ENCODE measurements around the gene HLA-DPA1. TPM values are rescaled to one million over a fixed set of nuclear protein-coding genes. Genes with fewer than 3 reads are reported as not detected.

The HLA-DPA1 gene
- total and polyA plus RNA-seq, 7 donors = 10.7 to 52.6 (median 13.8) TPM

DNA sequence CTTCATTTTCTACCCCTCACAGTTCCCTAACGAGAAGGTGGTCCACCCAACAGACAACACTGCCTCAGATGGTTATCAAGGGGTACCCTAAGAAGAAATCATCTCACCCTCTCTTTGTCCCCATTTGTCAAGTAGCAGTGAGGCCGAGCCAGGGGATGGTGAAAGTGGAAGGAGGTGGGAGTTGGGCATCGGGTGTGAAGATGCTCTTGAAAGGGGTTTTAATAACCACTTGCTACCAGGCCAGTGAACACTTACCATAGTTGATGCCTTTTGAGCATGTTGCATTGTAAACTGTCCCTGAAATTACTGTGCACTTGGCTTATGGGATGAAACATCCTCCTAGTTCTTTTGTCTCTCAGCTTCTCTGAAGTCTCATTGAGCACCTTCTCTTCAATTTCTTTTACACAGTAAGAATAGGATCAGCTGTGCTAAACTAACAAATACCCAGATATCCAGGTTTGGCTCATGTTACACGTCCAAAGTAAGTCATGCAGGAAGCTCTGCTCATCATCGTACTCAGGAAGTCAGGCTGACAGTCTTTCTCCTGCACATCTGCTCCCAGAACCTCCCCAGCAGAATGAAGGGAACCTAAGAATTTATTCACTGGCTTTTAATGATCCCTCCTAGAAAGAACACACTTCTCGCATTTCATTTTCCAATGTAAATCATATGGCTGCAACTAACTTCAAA is 15.6 kb upstream of the HLA-DPA1 start:
- no peak for ATAC-seq
- no peak for DNase-seq
- H3K27ac ChIP-seq = no peak overlapping the region
- intact Hi-C loops (cut with DNase I) = no loop called here
- no peak overlapping the region for H3K4me3 ChIP-seq
- TF ChIP-seq, protein P1, sequence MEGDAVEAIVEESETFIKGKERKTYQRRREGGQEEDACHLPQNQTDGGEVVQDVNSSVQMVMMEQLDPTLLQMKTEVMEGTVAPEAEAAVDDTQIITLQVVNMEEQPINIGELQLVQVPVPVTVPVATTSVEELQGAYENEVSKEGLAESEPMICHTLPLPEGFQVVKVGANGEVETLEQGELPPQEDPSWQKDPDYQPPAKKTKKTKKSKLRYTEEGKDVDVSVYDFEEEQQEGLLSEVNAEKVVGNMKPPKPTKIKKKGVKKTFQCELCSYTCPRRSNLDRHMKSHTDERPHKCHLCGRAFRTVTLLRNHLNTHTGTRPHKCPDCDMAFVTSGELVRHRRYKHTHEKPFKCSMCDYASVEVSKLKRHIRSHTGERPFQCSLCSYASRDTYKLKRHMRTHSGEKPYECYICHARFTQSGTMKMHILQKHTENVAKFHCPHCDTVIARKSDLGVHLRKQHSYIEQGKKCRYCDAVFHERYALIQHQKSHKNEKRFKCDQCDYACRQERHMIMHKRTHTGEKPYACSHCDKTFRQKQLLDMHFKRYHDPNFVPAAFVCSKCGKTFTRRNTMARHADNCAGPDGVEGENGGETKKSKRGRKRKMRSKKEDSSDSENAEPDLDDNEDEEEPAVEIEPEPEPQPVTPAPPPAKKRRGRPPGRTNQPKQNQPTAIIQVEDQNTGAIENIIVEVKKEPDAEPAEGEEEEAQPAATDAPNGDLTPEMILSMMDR (IDR thresholded peaks at IDR 0.05) = no peak
- no peaks in the 10 kb centered on the region for H3K4me1 ChIP-seq
- 41 to 51% (median 50%) methylated on average over 5 to 6 of the region's 6 CpGs for WGBS, 3 donors
- peaks cover 0 to 12% of the 10 kb centered on the region in 2 donors for H3K36me3 ChIP-seq (ENCODE audit: insufficient read depth in 1 of 2, low read depth in 1 of 2)
- peaks cover 0 to 5% (median 0%) of the 10 kb centered on the region in 3 donors for H3K27me3 ChIP-seq (ENCODE audit: insufficient read depth in 3 of 3, low read length in 2 of 3)
- no peaks in the 10 kb centered on the region for H3K9me3 ChIP-seq

DNA sequence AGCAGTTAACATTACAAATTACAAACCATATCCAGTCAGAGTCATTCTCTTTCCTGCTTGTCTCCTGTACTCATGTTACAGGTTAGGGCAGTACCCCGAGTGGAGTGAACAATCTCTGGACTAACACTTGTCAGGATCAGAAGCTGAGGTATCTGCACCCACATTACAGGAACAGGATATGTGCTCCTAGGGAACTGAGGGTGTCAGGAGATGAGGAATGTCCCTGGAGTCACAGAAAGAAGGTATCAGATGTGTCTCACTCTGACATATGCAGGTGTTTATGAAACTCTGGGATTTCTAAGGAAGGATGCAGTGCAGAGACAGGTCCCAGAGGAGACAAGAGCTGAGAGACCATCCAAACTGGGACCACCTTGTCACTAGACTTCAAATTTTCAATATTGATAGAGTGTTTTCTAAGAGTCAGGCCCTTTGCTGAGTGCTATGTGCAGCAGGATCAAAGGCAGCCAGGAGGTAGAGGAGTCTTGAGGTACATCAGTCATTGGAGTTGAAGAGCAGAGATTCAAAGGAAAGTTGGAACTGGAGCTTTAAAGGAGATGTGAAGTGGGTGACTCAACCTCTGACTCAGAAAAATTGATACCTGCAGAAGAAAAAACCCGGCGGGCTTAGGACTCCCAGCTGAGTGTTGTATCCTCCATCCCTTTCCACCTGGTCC is 14.9 kb upstream of the HLA-DPA1 start:
- Histone ChIP-seq H3K36me3 (ENCODE audit: insufficient read depth in 1 of 2, low read depth in 1 of 2) (peaks cover 0 to 12% of the 10 kb centered on the region in 2 donors), H3K9me3 (no peaks in the 10 kb centered on the region), H3K4me1 (no peaks in the 10 kb centered on the region), H3K4me3 (no peak overlapping the region), H3K27ac (no peak overlapping the region), H3K27me3 (ENCODE audit: insufficient read depth in 3 of 3, low read length in 2 of 3) (peaks cover 0 to 5% (median 0%) of the 10 kb centered on the region in 3 donors)
- WGBS, 3 donors = 54 to 60% (median 54%) methylated on average over 3 of the region's 3 CpGs
- intact Hi-C loops (cut with DNase I) = no loop called here
- no peak for DNase-seq
- no peak for ATAC-seq
- TF ChIP-seq, protein P1 (IDR thresholded peaks at IDR 0.05) = no peak

DNA sequence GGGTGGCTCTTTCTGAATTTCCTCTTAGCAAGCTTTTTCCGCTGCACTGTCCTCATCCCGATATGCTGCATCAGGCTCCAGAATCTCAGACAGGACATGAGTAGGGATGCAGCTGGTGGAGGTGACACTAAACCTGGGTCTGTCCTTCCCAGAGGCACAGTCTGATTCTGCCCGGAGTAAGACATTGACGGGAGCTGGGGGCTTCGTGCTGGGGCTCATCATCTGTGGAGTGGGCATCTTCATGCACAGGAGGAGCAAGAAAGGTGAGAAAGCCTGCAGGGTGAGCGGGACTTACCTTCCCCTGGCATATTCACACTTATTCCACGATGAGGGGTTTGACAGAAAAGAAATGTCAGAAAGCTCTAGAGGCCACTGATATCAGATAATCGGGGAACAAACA is 12.2 kb upstream of the HLA-DPA1 start:
- DNase-seq = no peak
- Histone ChIP-seq H3K4me1 (no peaks in the 10 kb centered on the region), H3K36me3 (ENCODE audit: insufficient read depth in 1 of 2, low read depth in 1 of 2) (peaks cover 0 to 12% of the 10 kb centered on the region in 2 donors), H3K9me3 (no peaks in the 10 kb centered on the region), H3K27me3 (ENCODE audit: insufficient read depth in 3 of 3, low read length in 2 of 3) (peaks cover 0 to 5% (median 0%) of the 10 kb centered on the region in 3 donors), H3K4me3 (no peak overlapping the region), H3K27ac (no peak overlapping the region)
- 58 to 84% (median 62%) methylated on average over 8 of the region's 8 CpGs for WGBS, 3 donors
- TF ChIP-seq, protein P1 (IDR thresholded peaks at IDR 0.05) = no peak
- intact Hi-C loops (cut with DNase I) = no loop called here
- ATAC-seq = no peak

DNA sequence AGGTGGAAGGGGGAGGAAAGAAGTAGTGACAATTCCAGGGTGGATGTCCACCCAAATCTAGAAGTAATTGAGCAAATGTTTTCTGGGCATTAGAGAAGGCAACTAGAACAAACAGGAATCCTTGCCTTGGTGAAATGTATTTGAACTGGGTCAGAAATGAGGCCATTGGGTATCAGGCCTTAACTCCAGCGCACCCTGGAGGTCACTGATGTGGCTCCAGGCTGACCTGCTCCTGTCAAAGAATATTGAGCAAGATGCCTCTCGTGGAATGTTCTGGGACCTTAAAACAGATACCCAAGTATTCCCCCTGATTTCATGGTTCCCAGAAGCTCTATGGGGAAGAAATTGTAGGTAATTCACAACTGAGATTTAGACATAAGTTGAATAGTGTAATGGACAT is 9.3 kb upstream of the HLA-DPA1 start:
- DNase-seq (peak; percentile 29 to 67), ATAC-seq (peak in 1 of 4 donors; percentile 81)
- H3K4me3 ChIP-seq = no peak overlapping the region
- WGBS, 3 donors = 0 to 40% (median 31%) methylated on average over 2 of the region's 2 CpGs
- peaks cover 0 to 12% of the 10 kb centered on the region in 2 donors for H3K36me3 ChIP-seq (ENCODE audit: insufficient read depth in 1 of 2, low read depth in 1 of 2)
- no peaks in the 10 kb centered on the region for H3K4me1 ChIP-seq
- no peak overlapping the region for H3K27ac ChIP-seq
- H3K27me3 ChIP-seq (ENCODE audit: insufficient read depth in 3 of 3, low read length in 2 of 3) = peaks cover 0 to 7% (median 0%) of the 10 kb centered on the region in 3 donors
- TF ChIP-seq, protein P1 (IDR thresholded peaks at IDR 0.05) = peak; percentile 53
- no peaks in the 10 kb centered on the region for H3K9me3 ChIP-seq
- intact Hi-C loops (cut with DNase I) = loop anchor here in 1 of 2 donors (2.0 kb wide), 1 partner anchor 68 kb away; no protein-coding TSS in a partner anchor
